T-helper 9 cell (primary cell): Measurements from ENCODE around the gene SLC2A3.
"Not testable (repeated sequence)": the region's sequence is repeated elsewhere in the genome, so short reads cannot be mapped to it uniquely, and the experiment has no call there.

ENCODE experiments used
- DNase-seq: peaks from one replicate; pipeline ENCODE4 v3.0.0-alpha.2; 2020

Gene SLC2A3

DNA sequence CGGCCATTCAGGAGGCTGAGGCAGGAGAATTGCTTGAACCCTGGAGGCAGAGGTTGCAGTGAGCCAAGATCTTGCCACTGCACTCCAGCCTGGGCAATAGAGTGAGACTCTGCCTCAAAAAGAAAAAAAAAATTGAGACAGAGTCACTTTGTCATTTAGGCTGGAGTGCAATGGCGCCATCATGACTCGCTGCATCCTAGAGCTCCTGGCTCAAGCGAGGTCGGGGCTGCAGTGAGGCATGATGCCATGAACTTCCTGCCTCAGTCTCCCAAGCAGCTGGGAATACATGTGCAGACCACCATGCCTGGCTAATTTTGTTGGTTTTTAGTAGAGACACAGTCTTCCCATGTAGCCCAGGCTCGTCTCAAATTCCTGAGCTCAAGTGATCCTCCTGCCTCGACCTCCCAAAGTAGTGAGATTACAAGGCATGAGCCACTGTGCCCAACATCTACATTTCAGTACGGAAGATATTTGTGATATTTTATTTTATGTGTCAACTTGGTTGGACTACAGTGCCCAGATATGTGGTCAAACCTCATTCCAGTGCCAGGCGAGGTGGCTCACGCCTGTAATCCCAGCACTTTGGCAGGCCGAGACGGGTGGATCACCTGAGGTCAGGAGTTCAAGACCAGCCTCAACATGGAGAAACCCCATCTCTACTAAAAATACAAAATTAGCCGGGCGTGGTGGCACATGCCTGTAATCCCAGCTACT is 14.4 kb upstream of the SLC2A3 start:
- not testable (repeated sequence) for DNase-seq

DNA sequence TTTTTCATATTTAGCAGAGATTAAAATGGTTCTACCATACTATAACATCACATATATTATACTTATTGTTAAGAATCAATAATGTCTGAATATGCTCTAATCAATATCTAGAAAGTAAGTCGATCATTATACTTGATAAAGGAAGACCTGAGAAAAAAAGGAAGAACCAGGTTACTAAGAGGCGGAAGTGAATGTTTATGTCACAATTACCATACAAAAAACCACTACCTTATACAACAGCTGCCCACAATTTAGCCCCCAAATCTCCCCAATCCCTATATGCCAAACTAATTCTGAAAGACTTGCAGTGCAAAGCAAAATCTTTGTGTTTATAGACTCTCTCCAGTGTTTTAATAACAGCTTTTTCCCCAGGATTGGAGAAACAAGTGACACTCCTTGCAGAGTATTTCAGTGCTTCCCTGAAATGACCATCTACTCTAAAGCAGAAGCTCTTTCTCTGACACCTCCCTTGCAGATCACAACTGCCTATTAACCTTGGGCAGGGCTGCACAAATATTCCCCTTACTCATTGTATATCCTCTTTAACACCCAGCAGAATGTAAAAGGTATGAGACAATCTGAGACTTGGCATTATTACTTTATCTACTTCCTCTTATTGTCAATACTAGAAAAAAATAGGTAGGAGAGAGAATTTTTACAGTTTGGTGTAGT is 12.7 kb upstream of the SLC2A3 start:
- no peak for DNase-seq

DNA sequence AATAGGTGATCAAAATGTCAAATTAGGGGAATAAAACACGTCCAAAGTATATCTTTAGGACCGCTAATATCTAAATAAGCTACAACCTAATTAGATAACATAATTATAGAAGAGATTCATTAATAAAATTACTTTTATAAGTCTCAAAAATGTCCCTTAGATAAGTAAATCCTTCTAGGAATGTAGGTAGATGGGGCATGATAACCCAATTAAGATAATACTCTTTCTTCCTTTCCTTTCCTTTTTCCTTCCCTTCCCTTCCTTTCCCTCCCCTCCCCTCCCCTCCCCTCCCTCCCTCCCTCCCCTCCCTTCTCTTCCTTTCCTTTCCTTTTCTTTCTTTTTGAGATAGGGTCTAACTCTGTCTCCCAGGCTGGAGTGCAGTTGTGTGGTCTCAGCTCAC is 11.0 kb upstream of the SLC2A3 start:
- DNase-seq = no peak

DNA sequence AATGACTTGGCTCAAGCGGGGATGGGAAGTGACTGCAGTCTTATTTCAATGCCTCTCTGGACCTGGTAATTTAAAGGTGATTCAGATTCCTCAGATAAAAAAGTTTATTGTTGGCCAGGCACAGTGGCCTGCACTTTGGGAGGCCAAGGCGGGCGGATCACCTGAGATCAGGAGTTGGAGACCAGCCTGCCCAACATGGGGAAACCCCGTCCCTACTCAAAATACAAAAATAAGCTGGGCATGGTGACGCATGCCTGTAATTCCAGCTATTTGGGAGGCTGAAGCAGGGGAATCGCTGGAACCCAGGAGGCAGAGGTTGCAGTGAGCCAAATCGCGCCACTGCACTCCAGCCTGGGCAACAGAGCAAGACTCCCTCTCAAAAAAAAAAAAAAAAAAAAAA is 8.8 kb upstream of the SLC2A3 start:
- DNase-seq = not testable (repeated sequence)

DNA sequence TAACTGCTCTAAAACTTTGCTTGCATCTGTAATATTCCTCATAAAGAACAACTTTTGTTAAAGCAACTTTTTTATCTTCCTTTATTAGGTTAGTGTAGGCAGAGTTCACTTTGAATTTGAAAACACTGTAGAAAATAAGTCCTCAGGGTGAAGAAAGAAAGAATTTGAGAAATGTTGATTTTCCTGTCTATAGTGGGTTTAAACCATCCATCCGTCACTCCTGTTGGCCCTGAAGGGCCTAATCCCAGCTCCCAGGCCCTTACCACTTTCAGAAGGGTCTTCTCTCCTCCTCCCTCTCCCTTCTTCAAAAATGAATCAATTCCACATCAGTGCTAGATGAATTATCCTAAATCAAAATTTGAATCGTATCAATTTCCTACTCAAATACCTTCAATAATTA is 4.9 kb upstream of the SLC2A3 start:
- no peak for DNase-seq

DNA sequence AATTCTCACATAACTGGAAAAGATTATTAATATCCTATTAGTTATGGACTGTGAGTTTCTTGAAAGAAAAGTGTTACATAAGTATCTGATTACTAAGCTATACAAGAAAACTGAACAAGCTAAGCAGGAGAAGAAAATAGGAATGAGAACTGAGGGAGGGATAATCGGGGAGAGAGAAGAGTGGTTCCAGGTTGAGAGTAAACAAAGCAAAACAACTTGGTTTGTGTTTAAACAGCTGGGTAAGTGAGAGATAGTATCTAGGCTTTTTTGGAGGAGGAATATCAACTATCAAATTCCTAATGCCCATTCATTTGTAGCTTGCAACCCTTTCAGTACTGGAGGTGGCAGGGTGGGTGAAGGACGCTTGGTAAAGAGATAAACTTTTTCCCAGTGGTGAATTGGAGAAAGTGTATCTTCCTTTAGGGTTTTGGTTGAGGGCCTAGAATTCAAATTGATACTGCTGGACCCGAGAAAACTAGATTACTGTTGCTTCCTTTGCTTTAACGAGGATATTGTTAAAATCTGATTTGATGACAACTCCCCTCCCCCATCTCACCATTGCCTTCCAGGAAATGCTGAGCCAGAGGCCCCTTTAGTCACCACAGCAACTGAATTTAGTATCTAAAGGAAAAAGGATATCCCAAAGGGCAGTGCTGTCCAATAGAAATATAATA is 2.0 kb upstream of the SLC2A3 start:
- DNase-seq = no peak

DNA sequence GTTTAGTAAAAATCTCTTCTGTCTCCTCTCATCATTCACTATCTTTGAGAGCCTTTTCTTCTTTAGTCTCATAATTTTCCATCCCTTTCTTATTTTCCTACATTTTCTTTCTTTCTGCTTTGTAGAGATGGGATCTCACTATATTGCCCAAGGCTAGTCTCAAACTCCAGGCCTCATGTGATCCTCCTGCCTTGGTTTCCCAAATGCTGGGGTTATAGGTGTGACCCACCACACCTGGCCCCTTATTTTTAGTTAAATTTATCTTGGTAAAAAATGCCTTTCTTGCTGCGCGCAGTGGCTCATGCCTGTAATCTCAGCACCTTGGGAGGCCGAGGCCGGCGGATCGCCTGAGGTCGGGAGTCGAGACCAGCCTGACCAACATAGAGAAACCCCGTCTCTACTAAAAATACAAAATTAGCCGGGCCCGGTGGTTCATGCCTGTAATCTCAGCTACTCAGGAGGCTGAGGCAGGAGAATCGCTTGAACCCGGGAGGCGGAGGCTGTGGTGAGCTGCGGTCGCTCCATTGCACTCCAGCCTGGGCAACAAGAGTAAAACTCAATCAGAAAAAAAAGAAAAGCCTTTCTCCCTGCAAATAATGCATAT is 996 bp downstream of the SLC2A3 start:
- no peak for DNase-seq

DNA sequence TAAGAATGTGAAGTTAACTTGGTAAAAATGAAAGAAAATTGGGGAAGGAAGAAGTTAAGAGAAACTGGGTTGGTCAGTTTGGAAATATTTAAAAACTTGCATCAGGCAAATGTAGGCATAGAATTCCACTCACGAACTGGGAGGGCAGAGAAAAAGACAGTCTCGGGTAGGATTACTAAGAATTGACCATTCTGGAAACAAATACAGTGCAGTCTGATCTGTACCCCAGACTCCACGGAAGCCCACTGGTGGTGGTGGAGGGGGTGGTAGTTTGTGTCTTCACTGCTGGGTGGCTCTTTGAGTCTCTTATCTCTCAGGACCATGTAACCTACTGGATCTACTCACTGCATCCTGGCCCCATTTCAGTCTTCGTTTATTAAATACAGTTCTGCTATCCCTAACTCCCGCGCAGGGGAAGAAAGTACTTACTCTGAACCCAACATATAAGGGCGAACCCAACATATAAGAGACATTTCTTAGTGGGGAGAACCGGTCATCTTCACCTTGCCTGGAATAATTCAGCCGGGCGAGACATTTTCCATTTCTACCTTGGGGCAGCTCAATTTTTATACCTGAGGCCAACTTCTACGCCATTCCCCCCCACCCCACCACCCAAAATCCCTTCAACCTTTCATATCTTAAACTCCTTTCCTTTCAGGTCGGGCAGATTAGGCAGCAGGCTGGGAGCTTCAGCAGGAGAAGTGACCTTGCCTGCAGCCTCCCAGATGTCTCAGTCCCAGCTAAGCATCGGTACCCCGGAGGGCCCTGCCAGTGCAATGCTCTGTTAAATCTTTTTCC is 1.7 kb downstream of the SLC2A3 start:
- DNase-seq = no peak

DNA sequence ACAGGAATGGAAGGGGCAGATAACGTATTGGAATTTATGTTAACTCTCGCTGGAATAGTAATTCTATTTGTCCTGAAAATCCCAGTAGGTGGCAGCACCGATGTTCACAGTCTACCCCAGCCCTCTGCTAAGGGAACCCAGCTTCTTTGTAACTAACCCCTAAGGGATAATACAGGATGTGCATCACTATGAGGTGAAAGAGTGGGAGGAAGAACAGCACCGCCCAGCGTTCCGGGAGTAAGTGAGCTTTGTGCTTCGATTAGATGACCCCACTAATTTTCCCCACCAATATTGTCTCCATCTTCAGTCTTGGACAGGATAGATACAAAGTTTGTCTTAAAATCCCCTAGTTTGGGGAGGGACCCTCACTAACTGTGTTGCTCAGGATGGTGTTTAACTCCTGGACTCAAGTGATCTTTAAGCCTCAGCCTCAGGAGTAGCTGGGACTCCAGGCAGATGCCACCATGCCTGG is 2.7 kb downstream of the SLC2A3 start:
- peak; percentile 58 for DNase-seq

DNA sequence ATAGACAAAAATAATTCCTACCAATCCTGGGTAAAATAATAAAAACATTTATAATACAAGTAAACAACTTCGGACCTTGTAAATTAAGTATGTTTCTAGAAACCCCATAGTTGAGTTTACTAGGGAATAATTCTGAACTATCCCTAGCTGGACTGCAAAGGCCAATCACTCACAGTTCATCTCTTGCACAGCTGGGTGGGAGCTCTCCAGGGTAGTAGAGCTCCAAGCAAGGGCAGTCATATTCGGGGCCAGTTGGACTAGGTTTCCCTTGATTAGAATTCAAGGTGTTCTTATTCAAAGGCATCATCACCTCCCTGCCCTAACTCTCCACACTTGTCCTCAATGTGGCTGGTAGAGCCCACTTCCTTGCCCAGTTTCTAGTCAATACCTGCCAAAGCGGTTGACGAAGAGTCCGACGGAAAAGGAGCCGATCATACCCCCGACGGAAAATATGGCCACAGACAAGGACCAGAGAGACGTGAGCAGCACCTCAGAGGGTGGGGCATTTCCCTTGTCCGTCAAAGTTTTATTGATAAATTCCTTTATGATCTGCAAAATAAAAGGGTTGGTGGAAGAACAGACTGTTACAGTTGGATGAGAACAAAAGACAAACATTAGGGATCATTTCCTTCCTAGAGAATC is 3.3 kb downstream of the SLC2A3 start:
- not testable (repeated sequence) for DNase-seq

DNA sequence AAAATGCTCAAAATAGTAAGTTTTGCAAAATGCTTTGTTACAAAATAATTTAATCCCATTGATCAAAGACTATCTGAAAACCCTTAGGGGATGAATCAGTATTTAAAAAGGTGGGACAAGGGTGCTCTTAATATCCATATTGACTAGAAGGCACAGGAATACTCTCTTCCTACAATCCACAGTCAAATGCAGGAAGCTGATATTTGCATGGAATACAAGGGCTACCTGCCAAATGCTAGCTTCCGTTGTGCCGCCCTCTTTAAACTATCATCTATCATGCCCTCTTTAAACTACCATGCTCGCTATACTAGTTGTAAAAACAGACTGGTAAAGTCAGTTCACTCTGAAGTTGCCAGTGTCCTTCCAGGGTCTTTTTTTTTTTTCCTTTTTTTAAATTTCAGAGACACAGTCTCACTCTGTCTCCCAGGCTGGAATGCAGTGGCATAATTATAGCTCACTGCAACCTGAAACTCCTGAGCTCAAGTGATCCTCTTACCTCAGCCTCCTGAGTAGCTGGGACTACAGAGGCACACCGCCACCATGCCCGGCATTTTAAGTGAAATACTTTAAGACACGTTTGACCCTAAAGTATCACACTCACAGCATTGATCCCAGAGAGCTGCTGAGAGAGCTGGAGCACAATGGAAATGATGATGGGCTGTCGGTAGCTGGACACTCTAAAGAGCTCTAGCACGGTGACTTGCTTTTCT is 6.7 kb downstream of the SLC2A3 start:
- no peak for DNase-seq

DNA sequence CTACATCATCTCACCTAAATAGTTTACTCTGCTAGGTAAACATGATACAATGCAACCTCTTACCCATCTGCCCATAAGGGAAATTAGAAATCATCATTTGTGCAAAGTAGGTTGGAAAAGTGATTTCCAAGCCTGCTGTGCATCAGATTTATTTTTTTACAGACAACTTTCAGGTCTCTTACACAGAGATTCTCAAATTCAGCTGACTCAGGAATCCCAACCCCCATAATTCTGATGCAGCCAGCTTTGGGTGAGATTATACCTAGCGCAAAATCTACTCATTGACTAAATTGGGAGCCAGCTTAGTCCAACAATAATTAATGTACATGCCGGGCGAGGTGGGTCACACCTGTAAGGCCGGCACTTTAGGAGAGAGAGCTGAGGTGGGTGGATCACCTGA is 8.5 kb downstream of the SLC2A3 start:
- no peak for DNase-seq

DNA sequence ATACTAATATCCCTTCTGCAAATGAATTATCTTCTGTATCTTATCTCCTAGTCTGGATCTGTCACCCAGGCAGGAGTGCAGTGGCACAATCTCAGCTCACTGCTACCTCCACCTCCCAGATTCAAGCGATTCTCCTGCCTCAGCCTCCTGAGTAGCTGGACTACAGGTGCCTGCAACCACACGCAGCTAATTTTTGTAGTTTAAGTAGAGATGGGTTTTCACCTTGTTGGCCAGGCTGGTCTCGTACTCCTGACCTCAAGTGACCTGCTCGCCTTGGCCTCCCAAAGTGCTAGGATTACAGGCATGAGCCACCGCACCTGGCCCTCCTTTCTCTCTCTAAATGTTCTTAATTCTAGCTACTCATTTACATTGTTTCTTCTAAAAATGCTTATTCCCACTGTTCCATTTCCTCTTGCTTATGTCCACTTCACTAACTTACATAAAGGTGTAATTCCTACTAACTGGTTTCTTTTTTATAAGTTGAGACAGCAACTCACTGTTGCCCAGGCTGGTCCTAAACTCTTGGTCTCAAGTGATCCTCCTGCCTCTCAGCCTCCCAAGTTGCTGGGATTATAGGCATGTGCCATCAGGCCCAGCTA is 9.8 kb downstream of the SLC2A3 start:
- not testable (repeated sequence) for DNase-seq

DNA sequence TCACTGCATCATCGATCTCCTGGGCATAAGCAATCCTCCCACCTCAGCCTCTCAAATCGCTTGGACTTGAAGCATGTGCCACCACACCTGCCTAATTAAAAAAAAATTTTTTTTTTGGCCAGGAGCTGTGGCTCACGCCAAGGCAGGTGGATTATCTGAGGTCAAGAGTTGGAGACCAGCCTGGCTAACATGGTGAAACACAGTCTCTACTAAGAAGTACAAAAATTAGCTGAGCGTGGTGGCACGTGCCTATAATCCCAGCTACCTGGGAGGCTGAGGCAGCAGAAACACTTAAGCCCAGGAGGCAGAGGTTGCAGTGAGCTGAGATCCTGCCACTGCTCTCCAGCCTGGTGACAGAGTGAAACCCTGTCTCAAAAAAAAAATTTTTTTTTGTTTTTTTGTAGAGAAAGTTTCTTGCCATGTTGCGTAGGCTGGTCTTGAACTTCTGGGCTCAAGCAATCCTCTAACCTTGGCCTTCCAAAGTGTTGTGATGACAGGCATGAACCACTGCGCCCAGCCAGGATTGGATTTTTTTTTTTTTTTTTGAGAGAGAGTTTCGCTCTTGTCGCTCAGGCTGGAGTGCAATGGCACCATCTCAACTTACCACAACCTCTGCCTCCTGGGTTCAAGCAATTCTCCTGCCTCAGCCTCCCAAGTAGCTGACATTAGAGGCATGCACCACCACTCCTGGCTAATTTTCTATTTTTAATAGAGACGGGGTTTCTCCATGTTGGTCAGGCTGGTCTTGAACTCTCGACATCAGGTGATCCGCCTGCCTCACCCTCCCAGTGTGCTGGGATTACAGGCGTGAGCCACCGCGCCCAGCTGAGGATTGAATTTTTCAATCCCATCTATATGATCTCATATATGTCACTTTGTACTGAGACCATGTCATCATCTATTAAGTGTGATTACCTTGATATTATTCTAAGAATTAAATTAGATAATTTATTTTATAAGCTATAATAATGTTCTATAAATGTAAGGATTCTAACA is 12.4 kb downstream of the SLC2A3 start:
- no peak for DNase-seq

DNA sequence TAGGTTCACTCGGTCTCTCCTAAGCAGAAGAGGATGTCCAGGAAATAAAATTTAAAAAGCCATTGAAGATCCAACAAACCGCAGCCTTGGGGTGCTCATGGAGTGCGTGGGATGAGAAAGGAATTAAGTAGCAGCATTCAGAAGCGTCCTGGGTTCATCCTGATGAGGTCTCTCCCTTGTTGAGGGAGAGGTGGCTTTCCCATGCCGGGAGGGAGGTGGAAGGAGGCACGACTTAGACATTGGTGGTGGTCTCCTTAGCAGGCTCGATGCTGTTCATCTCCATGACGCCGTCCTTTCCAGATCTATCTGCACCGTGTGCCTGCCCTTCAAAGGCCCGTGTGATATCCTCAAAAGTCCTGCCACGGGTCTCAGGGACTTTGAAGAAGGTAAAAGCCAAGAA is 14.8 kb downstream of the SLC2A3 start:
- not testable (repeated sequence) for DNase-seq

DNA sequence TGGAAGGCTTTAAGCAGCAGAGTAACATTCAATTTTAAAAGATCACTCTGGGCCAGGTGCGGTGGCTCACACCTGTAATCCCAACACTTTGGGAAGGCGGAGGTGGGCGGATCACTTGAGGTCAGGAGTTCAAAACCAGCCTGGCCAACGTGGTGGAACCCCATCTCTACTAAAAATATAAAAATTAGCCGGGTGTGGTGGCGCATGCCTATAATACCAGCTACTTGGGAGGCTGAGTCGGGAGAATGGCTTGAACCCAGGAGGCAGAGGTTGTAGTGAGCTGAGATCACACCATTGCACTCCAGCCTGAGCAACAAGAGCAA is 17.8 kb downstream of the SLC2A3 start:
- DNase-seq = not testable (repeated sequence)

DNA sequence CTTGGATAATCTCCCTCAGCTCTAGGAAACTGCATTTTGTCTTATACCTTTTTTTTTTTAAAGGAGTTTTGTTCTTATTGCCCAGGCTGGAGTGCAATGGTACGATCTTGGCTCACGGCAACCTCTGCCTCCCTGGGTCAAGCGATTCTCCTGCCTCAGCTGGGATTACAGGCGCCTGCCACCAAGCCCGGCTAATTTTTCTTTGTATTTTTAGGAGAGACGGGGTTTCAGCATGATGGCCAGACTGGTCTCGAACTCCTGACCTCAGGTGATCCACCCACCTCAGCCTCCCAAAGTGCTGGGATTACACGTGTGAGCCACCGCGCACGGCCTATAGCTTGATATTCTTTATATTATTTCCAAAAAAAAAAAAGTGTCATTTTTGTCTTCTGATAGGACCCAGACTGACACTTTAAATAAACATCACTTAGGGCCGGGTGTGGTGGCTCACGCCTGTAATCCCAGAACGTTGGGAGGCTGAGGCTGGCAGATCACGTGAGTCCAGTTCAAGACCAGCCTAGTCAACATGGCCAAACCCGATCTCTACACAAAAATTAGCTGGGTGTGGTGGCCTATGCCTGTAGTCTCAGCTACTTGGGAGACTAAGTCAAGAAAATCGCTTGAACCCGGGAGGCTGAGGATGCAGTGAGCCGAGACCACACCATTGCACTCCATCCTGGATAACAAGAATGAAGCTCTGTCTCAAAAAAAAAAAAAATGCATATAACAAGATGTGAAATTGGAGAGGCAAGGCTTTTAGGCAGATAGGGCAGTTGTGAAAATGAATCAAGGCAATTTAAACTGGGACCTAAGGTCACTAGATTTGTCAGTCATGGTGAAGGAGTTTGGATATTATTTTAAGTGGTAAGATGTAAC is 18.4 kb downstream of the SLC2A3 start:
- no peak for DNase-seq

DNA sequence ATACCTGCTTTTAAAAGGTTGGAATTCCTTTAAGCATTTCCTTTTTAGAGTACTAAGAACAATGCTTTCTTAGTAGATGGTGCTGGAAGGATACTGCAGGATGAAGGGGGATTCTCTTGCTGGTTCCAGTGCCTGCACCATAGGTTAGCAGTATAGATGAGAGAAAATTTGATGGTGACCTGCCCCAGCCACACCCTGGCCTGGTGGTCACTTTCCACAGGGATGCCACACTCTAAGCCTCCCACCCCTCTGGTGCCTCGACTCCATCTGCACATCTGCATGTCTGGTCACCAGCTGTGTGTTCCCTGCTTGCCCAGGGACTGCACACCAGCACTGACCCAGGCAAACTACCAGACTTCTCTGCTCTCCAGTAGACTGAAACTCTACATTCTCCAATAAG is 19.1 kb downstream of the SLC2A3 start:
- DNase-seq = no peak
